Measurements from ENCODE around the gene NUBPL.

NUBPL gene

GRCh38 chr14:31578792-31579501 lies 17.7 kb downstream of the NUBPL start:
- TF ChIP-seq TEAD4 (IDR thresholded peaks at IDR 0.05) (no peak), RAD21 (IDR thresholded peaks at IDR 0.05; ENCODE audit: low read depth) (no peak), EGR1 (IDR thresholded peaks at IDR 0.05) (no peak), MAX (IDR thresholded peaks at IDR 0.05) (no peak), CEBPB (IDR thresholded peaks at IDR 0.05) (no peak), USF1 (IDR thresholded peaks at IDR 0.05) (no peak), EP300 (IDR thresholded peaks at IDR 0.05; ENCODE audit: borderline replicate concordance) (no peak), TCF12 (IDR thresholded peaks at IDR 0.05; ENCODE audit: low read depth) (no peak), ZBTB7A (IDR thresholded peaks at IDR 0.05; ENCODE audit: low read depth) (no peak), NFIC (IDR thresholded peaks at IDR 0.05) (no peak), REST (IDR thresholded peaks at IDR 0.05; ENCODE audit: low read depth) (no peak), YY1 (IDR thresholded peaks at IDR 0.05; ENCODE audit: low read depth) (no peak)

- TF ChIP-seq EGR1 (IDR thresholded peaks at IDR 0.05) (no peak), NFIC (IDR thresholded peaks at IDR 0.05) (no peak), ZBTB7A (IDR thresholded peaks at IDR 0.05; ENCODE audit: low read depth) (no peak), EP300 (IDR thresholded peaks at IDR 0.05; ENCODE audit: borderline replicate concordance) (no peak), USF1 (IDR thresholded peaks at IDR 0.05) (no peak), REST (IDR thresholded peaks at IDR 0.05; ENCODE audit: low read depth) (no peak), CREB1 (IDR thresholded peaks at IDR 0.05; ENCODE audit: low read depth) (no peak), RAD21 (IDR thresholded peaks at IDR 0.05; ENCODE audit: low read depth) (no peak), MAX (IDR thresholded peaks at IDR 0.05) (no peak), CEBPB (IDR thresholded peaks at IDR 0.05) (no peak), TAF1 (IDR thresholded peaks at IDR 0.05; ENCODE audit: low read depth) (no peak), TCF12 (IDR thresholded peaks at IDR 0.05; ENCODE audit: low read depth) (no peak), YY1 (IDR thresholded peaks at IDR 0.05; ENCODE audit: low read depth) (no peak), TEAD4 (IDR thresholded peaks at IDR 0.05) (no peak), FOXM1 (IDR thresholded peaks at IDR 0.05; ENCODE audit: borderline replicate concordance, low read depth) (no peak)
Observed at GRCh38 chr14:31580234-31580633, 19.0 kb downstream of the NUBPL start.

- TF ChIP-seq CEBPB (IDR thresholded peaks at IDR 0.05): no peak
- no peak for TF ChIP-seq REST (IDR thresholded peaks at IDR 0.05; ENCODE audit: low read depth)
- TF ChIP-seq EP300 (IDR thresholded peaks at IDR 0.05; ENCODE audit: borderline replicate concordance): no peak
- TF ChIP-seq FOXM1 (IDR thresholded peaks at IDR 0.05; ENCODE audit: borderline replicate concordance, low read depth): no peak
- TF ChIP-seq ZBTB7A (IDR thresholded peaks at IDR 0.05; ENCODE audit: low read depth): no peak
- no peak for TF ChIP-seq YY1 (IDR thresholded peaks at IDR 0.05; ENCODE audit: low read depth)
- no peak for TF ChIP-seq TAF1 (IDR thresholded peaks at IDR 0.05; ENCODE audit: low read depth)
- TF ChIP-seq RAD21 (IDR thresholded peaks at IDR 0.05; ENCODE audit: low read depth): no peak
- TF ChIP-seq TEAD4 (IDR thresholded peaks at IDR 0.05): no peak
- no peak for TF ChIP-seq TCF12 (IDR thresholded peaks at IDR 0.05; ENCODE audit: low read depth)
- no peak for TF ChIP-seq MAX (IDR thresholded peaks at IDR 0.05)
- no peak for TF ChIP-seq EGR1 (IDR thresholded peaks at IDR 0.05)
- no peak for TF ChIP-seq USF1 (IDR thresholded peaks at IDR 0.05)
- no peak for TF ChIP-seq CREB1 (IDR thresholded peaks at IDR 0.05; ENCODE audit: low read depth)
- no peak for TF ChIP-seq NFIC (IDR thresholded peaks at IDR 0.05)
Observed at GRCh38 chr14:31582286-31582691, 21.1 kb downstream of the NUBPL start.
